ENCODE data around the gene DUSP18. TPM values are rescaled to one million over a fixed set of nuclear protein-coding genes. Genes with fewer than 3 reads are reported as not detected.
"Not testable (repeated sequence)": the region's sequence is repeated elsewhere in the genome, so short reads cannot be mapped to it uniquely, and the experiment has no call there.

The DUSP18 gene
- polyA plus RNA-seq, 12 donors = 3.0 to 7.1 (median 4.0) TPM; not detected in 2

DNA sequence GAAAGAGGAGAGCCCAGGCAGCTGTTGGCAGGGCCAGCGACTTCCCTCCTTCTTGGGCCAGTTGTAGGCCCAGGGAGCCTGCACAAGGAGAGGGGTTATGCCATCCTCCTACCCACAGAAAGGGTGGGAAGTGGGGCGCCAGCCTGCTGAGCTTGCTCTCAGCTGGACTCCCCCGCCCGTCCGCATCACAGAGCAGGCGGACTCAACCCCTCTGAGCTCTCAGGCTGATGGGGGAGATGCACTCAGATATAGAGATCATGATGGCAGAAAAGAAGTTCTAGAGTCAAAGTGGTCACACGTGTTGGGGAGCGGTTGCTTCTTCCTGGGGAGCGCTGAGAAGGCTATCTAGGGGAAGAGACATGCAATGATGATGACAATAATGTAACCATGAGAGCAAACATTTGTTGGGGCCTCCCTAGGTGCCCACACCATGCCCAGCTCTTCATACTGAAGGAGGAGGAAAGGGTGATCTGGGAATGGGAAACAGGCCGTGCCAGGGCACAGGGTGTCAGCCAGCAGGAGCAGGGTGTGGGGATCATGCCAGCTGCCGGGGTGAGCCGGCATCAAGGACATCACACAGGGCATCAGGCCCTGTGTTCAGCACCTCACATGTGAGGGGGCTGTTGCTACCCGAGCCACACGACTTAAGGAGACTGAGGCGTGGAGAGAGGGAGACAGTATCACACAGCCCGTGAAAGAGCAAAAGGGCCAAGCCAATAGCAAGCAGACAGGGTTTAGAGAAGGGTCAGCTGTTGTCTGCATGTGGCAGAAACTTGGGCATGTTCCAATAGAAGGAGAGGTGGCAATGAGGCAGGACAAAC is 24.4 kb downstream of the DUSP18 start:
- DNase-seq = no peak

DNA sequence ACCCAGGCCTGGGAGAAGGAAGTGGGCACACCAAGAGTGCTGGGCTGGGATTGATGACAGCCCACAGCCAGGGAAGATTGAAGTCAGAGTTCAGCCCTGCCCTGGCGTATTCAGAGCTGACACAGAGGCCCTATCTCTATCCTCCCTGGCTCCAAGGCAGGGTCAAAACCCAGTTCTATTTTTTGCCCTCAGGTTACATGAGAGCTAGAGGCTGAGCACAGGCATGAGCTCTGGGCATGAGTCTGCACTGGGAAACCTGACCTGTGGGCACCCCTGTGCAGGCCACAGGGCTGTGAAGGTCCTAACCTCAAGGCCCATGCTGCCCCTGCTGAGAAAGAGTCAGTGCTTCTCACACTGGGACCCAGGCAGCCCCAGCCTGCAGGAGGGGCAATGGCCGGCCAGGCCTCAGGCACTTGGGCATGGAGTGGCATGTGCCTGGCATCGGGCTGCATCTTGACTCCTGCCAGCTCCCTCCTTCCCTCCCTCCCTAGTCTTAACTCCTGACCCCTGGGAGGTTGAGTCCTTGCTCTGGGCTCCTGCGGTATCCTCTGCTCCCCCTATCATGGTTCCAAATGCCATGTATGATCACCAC is 26.7 kb downstream of the DUSP18 start:
- DNase-seq = no peak

DNA sequence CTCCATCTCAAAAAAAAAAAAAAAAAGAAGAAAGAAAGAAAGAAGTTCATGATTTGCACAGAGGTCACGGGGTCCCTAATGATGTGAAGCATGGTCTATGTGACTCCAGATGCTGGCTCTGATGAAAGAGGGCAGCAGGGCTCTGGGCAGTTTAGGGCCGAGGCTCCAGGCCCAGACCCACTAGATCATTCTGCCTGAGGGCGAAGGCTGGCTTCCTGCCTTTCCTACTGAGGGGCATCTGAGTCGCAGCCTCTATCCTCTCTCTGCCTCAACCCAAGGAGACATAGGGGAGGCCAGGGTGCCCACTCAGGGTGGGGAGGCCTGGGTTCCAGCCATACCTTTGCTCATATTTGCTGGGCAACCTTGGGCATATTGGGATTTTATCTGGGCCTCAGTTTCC is 27.3 kb downstream of the DUSP18 start:
- no peak for DNase-seq

DNA sequence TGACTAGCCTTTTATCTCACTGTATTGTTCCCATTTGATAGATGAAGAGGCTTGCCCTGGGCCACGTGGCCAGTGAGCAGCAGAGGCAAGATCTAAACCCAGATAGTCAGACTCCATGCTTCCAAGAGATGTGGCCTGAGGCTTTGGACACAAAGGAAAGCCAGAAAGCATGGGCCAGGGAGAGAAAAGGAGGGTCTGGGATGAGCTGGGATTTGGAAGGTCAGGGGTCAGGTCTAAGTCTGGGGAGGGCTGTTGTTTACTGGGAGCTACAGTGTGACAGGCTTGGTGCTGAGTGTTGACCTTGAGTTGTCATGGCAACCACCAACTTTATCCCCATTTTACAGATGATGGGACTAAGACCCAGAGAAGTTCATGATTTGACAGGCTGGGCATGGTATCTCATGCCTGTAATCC is 30.0 kb downstream of the DUSP18 start:
- no peak for DNase-seq

DNA sequence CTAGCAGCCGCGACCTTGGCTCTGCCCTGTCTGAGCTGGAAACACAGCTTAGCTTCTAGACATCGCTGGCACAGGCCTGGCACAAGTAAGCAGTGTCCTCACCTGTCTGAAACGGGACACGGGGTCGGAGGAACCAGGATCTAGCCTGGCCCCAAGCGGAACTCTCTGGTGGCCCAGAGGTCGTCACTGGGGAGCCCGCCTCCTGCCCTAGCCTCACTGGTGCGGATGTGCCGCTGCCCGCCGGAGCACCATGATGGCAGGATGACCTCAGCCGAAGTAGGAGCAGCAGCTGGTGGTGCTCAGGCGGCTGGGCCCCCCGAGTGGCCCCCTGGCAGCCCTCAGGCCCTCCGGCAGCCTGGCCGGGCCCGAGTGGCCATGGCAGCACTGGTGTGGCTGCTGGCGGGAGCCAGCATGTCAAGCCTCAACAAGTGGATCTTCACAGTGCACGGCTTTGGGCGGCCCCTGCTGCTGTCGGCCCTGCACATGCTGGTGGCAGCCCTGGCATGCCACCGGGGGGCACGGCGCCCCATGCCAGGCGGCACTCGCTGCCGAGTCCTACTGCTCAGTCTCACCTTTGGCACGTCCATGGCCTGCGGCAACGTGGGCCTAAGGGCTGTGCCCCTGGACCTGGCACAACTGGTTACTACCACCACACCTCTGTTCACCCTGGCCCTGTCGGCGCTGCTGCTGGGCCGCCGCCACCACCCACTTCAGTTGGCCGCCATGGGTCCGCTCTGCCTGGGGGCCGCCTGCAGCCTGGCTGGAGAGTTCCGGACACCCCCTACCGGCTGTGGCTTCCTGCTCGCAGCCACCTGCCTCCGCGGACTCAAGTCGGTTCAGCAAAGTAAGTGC is 31.2 kb downstream of the DUSP18 start:
- DNase-seq = no peak

DNA sequence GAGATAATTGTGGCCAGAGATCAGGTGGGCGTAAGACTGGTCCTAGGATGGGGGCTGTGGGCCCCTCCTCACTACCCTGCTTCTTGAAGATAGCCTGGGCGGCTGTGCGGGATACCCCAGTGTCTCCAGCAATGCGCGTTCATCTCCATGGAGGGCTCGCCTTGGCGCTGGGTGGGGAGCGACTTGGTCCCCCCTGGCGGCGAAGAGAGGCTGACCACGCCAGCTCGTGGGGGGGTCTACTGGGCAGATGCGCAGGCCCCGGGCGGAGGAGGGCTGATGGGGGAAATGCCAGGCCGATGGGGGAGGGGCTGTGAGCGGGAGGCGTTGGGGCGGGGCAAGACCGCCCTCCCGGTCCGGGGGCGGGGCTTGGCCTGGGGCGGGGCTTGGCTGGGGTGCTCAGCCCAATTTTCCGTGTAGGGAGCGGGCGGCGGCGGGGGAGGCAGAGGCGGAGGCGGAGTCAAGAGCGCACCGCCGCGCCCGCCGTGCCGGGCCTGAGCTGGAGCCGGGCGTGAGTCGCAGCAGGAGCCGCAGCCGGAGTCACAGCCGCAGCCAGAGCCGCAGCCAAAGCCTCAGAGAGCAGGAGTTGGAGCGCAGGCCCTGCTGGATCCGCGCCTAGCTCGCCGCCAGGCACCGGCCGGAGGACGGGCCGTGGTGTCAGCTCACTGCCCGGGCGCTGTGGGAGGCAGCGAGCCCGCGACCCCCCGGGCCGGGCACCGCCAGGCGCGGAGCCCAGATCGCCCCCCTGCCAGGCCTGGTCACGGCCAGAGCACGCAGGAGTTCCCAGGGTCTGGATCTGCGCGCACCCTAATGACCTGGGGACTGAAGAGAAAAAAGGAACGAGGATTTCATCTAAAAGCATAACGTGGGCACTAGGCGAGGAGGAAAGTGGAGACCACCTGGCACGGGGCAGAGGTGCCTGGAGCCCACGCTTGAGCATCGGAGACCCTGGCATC is 32.1 kb downstream of the DUSP18 start, which contains the start of gene SLC35E4:
SLC35E4 (plus strand) TSS at position 509 of the 953 bp plus-strand sequence. CDS start 670 bp downstream, outside the sequence.
- DNase-seq = peak; percentile 86

DNA sequence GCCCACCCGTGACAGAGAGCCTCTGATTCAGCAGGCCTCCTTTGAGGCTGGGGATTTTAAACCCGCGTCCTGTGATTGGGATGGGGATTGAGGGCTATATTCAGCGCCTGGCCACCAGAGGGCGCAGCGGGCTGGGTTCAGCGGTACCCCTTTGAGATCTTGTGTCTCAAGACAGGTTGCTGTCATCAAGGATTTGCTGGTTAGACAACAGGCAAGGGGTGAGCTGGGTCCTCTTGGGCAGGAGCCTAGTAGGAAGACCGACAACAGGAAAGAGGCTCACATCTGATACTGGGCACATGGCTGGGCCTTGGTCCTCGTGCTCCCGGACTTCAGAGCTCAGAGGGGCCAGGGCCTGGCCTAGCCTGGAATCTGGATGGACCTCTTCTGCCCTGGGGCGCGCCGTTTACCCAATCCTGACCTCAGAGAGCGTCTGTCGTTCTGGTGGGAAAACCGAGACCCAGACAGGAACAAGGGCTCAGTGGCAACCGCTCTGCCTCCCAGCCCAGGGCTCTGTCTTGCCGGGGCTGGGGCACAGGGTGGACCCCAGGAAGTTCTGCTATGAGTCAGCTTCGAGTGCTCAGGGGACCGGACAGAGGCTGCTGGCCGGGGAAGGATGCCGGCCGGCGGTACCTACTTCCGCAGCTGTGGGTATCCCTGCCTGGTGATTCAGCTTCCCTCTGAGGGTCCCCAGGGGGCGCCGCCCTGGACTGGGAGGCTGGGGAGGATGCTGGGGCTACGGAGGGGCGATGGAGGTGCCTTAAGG is 33.0 kb downstream of the DUSP18 start:
- peak; percentile 86 for DNase-seq

DNA sequence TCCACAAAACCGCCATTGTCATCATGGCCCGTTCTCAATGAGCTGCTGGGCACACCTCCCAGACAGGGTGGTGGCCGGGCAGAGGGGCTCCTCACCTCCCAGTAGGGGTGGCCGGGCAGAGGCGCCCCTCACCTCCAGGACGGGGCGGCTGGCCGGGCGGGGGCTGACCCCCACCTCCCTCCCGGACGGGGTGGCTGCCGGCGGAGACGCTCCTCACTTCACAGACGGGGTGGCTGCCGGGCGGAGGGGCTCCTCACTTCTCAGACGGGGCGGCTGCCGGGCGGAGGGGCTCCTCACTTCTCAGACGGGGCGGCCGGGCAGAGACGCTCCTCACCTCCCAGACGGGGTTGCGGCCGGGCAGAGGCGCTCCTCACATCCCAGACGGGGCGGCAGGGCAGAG is 36.2 kb downstream of the DUSP18 start:
- DNase-seq = not testable (repeated sequence)

DNA sequence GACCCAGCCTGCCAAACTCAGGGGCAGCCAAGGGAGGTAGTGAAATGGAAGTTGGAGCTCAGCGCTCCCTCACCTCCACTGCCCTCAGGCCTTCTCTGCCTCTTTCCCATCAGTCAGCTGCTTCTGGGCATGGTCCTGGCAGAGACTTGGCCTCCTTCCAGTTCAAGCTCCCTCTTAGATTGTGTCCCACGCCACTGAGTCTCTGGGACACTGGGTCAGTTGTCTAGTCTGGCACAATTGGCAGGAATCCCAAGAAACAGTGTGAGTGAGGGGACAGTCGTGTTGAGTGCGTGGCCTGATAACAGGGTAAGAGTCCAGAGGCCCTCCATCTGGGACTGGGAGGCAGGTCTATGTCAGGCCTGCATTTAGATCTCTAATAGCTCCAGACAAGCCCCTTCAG is 39.2 kb downstream of the DUSP18 start:
- DNase-seq = no peak

DNA sequence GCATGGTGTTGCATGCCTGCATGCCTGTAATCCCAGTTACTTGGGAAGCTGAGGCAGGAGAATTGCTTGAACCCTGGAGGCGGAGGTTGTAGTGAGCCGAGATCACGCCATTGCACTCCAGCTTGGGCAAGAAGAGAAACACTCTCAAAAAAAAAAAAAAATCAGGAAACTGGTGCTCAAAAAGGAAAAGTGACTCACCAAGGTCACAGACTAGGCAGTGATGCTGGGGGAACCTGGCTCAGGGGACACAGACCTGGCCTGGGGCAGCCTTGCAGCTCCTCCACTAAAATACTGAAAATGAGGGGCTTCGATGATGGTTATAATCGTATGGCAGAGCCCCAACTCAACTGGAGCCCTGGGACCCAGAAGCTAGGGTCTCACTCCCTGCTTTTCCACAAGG is 40.2 kb downstream of the DUSP18 start:
- no peak for DNase-seq

DNA sequence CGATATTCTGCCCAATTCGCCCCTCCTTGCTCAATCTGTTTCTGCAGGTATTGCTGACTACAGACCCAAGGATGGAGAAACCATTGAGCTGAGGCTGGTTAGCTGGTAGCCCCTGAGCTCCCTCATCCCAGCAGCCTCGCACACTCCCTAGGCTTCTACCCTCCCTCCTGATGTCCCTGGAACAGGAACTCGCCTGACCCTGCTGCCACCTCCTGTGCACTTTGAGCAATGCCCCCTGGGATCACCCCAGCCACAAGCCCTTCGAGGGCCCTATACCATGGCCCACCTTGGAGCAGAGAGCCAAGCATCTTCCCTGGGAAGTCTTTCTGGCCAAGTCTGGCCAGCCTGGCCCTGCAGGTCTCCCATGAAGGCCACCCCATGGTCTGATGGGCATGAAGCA is 41.3 kb downstream of the DUSP18 start:
- DNase-seq = no peak

DNA sequence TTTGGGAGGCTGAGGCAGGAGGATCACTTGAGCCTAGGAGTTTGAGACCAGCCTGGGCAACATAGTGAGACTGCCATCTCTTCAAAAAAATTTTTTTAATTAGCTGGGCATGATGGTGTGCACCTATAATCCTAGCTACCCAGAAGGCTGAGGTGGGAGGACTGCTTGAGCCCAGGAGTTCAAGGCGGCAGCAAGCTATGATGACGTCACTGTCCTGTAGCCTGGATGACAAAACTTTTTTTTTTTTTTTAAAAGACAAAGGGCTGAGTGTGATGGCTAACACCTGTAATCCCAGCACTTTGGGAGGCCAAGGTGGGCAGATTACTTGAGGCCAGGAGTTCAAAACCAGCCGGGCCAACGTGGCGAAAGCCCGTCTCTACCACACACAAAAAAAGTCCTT is 47.8 kb downstream of the DUSP18 start:
- DNase-seq = not testable (repeated sequence)

DNA sequence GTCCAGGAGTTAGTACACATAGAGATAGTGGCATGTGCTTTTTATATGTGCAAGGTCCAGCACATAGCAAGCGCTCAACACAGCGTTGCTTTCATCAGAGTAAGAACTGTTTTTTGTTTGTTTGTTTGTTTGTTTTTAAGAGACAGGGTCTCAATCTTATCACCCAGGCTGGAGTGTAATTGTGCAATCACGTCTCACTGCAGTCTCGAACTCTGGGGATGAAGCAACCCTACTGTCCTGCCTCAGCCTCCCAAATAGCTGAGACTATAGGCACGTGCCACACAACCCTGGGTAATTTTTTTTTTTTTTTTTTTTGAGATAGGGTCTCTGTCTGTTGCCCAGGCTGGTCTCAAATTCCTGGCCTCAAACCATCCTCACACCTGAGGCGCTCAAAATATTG is 49.9 kb downstream of the DUSP18 start:
- no peak for DNase-seq

DNA sequence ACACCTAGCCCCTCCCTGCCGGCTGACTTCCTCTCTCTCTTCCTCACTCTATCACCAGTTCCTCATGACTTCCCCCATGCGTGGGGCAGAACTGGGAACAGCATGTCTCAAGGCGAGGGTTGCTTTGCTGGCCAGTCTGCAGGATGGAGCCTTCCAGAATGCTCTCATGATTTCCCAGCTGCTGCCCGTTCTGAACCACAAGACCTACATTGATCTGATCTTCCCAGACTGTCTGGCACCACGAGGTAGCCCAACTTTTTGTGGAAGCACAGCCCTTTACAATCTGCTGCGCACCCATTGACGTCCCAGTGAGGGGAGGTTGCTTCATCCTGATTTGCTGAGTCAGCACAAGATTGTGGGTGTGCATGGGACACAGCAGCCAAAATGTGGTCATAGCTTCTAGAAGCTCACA is 52.1 kb downstream of the DUSP18 start:
- DNase-seq = no peak

DNA sequence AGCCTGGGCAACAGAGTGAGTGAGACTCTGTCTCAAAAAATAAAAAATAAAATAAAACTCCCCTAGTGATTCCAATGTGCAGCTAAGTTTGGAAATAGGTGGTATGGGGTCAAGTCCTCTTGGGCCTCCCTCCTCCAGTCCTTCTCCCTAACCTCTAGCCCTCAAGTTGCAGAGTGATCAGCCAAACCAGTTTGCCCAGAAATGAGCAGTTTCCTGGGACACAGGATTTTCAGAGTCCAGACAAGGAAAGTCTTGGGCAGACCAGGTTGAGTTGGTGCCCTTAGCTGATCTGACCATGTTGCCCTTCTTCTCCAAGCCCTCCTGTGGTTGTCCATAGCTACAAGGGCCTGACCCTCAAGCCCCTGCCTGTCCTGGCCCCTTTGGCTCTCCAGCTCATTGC is 52.8 kb downstream of the DUSP18 start:
- no peak for DNase-seq

DNA sequence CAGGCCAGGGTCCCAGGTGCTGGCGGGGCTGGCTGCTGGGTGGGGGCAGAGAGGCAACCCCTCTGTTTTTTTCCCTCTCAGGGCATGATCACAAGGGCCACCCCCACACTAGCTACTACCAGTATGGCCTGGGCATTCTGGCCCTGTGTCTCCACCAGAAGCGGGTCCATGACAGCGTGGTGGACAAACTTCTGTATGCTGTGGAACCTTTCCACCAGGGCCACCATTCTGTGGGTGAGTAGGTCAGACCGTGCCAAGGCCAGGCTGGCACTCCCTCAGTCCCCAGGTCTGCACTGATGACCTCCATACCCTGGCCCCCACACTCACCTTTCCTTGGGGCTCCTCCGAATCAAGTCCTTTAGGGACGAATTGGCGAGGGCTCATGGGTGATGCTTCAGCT is 53.4 kb downstream of the DUSP18 start:
- DNase-seq = no peak

DNA sequence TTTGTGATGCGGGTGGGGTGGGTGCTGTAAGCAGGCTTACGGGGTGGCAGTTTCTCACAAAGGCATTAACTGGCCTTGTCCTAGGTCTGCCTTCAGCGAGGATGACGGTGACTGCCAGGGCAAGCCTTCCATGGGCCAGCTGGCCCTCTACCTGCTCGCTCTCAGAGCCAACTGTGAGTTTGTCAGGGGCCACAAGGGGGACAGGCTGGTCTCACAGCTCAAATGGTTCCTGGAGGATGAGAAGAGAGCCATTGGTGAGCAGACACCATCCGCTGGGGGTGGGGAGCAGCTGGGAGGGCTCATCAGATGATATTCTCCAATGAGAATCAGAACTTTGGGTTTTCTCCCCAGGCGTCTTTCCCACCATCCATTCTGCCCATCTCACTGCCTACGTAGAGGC is 54.9 kb downstream of the DUSP18 start:
- no peak for DNase-seq

Measured in muscle of arm (tissue), 12 donors.